ENCODE results near the gene ESPNL.

- no peak for TF ChIP-seq CTCF (IDR thresholded peaks at IDR 0.05)
- TF ChIP-seq POLR2AphosphoS5 (IDR thresholded peaks at IDR 0.05): no peak
- no peak for TF ChIP-seq POLR2A (IDR thresholded peaks at IDR 0.05)
- no peak for TF ChIP-seq EP300 (IDR thresholded peaks at IDR 0.05; ENCODE audit: low read depth)
Measured at GRCh38 chr2:238055841-238056240, 44.3 kb upstream of the ESPNL start.

Measured in transverse colon (tissue), 4 donors.